A549 (cell line): ENCODE results near the gene KDM1B. TPM values are rescaled to one million over a fixed set of nuclear protein-coding genes. Genes with fewer than 3 reads are reported as not detected.
"Not testable (repeated sequence)": the region's sequence is repeated elsewhere in the genome, so short reads cannot be mapped to it uniquely, and the experiment has no call there.

Experiments
- ATAC-seq, 2 experiments: fragments of 200-7000 bp in 1 of 2; fragments of >200 bp in 1 of 2; cut with Nextera tagmentation in 1 of 2; cut with Tn5 transposase in 1 of 2; 3 replicates each; pipeline versions ENCODE4 v1.8.0 to v1.9.1; 2018 to 2020; ENCODE audit warnings: mild to moderate bottlenecking in 1 of 2, moderate library complexity in 1 of 2
- CTCF ChIA-PET: fragments of 300-600 bp; sonication (Branson Sonifier 250); formaldehyde crosslinking; extraction: SDS; loops from one replicate; lab custom pipeline; 2021; ENCODE audit warnings: antibody characterized with exemption, inconsistent platforms; lab: Yijun Ruan, JAX
- POLR2A ChIA-PET: fragments of 350-600 bp; formaldehyde crosslinking; extraction: SDS; loops from one replicate; lab custom pipeline; 2021; ENCODE audit warnings: antibody characterized with exemption, inconsistent platforms; lab: Yijun Ruan, JAX
- DNase-seq, 2 experiments: peaks; one replicate each; pipeline versions ENCODE4 v3.0.0 to v3.0.0-alpha.2; 2011 to 2016; ENCODE audit warnings: low read depth in 1 of 2, low spot score in 1 of 2
- FAIRE-seq: peaks from 2 replicates; lab custom pipeline; 2011; peaks lifted over from hg19 to GRCh38; lab: Jason Lieb, UNC
- H3K27ac ChIP-seq, 2 experiments: fragments of >200 bp; sonication (Bioruptor Twin); formaldehyde crosslinking; 3 replicates each; pipeline ENCODE4 v1.5.1; 2016 to 2017
- H3K4me1 ChIP-seq: fragments of >200 bp; sonication (Bioruptor Twin); formaldehyde crosslinking; 3 replicates; pipeline ENCODE4 v1.6.1; 2016
- H3K4me2 ChIP-seq: fragments of >200 bp; sonication (Bioruptor Twin); formaldehyde crosslinking; 3 replicates; pipeline ENCODE4 v1.6.1; 2016
- H3K4me3 ChIP-seq: fragments of >200 bp; sonication (Bioruptor Twin); formaldehyde crosslinking; 3 replicates; pipeline ENCODE4 v1.5.1; 2016
- H3K9me3 ChIP-seq: fragments of >200 bp; sonication (Bioruptor Twin); formaldehyde crosslinking; 3 replicates; pipeline ENCODE4 v1.6.1; 2016
- ATOH8 ChIP-seq: fragments of 250-450 bp; sonication (Bioruptor Pico); IDR thresholded peaks from 2 replicates; pipeline ENCODE4 v1.5.0; 2020; ENCODE audit warnings: low read depth, mild to moderate bottlenecking, moderate library complexity
- CHD2 ChIP-seq: fragments of 150-350 bp; IDR thresholded peaks from 2 replicates; pipeline ENCODE4 v1.6.1; 2014; ENCODE audit warnings: low read length; ENCODE audit not compliant: partially characterized antibody
- CHD4 ChIP-seq: fragments of 200-600 bp; sonication (generic); IDR thresholded peaks from 2 replicates; pipeline ENCODE4 v1.6.1; 2016; ENCODE audit warnings: antibody characterized with exemption, mild to moderate bottlenecking, borderline replicate concordance
- CTCF ChIP-seq: fragments of >200 bp; sonication (Bioruptor Twin); formaldehyde crosslinking; IDR thresholded peaks from 3 replicates; pipeline ENCODE4 v1.5.1; 2016
- E2F6 ChIP-seq: IDR thresholded peaks from 2 replicates; pipeline ENCODE4 v1.6.1; 2012; ENCODE audit warnings: low read depth, borderline replicate concordance
- FOSB ChIP-seq: fragments of 250-450 bp; sonication (Bioruptor Pico); IDR thresholded peaks from 2 replicates; pipeline ENCODE4 v1.5.0; 2020; ENCODE audit warnings: mild to moderate bottlenecking, moderate library complexity
- FOSL2 ChIP-seq, 2 experiments: fragments of 450-650 bp in 1 of 2; fragments of >200 bp in 1 of 2; sonication (Bioruptor Twin) in 1 of 2; formaldehyde crosslinking; IDR thresholded peaks; 2 replicates each; pipeline versions ENCODE4 v1.5.0 to v1.6.1; 2016 to 2020; ENCODE audit warnings: mild to moderate bottlenecking in 1 of 2, moderate library complexity in 1 of 2
- GATA3 ChIP-seq: IDR thresholded peaks from 2 replicates; pipeline ENCODE4 v1.6.1; 2012; ENCODE audit warnings: borderline replicate concordance
- HEYL ChIP-seq: fragments of 250-450 bp; sonication (Bioruptor Pico); IDR thresholded peaks from 2 replicates; pipeline ENCODE4 v1.8.0; 2021; ENCODE audit warnings: mild to moderate bottlenecking, moderate library complexity
- HOXB5 ChIP-seq: fragments of 250-450 bp; sonication (Bioruptor Pico); IDR thresholded peaks from 2 replicates; pipeline ENCODE4 v1.5.0; 2020; ENCODE audit warnings: mild to moderate bottlenecking, moderate library complexity
- JUNB ChIP-seq: fragments of >200 bp; sonication (Bioruptor Twin); formaldehyde crosslinking; IDR thresholded peaks from 2 replicates; pipeline ENCODE4 v1.6.1; 2016
- KDM5A ChIP-seq: fragments of 200-600 bp; sonication (generic); IDR thresholded peaks from 2 replicates; pipeline ENCODE4 v1.6.1; 2016; ENCODE audit warnings: antibody characterized with exemption, mild to moderate bottlenecking
- MYC ChIP-seq: IDR thresholded peaks from 2 replicates; pipeline ENCODE4 v1.6.1; 2012; ENCODE audit warnings: mild to moderate bottlenecking, inconsistent platforms, low read length, improper control_type of control experiment, borderline replicate concordance
- NR3C1 ChIP-seq: fragments of >200 bp; sonication (Bioruptor Twin); formaldehyde crosslinking; IDR thresholded peaks from 3 replicates; pipeline ENCODE4 v1.6.1; 2017
- PHF8 ChIP-seq: fragments of 200-600 bp; sonication (generic); IDR thresholded peaks from 2 replicates; pipeline ENCODE4 v1.6.1; 2016; ENCODE audit warnings: low read depth, mild to moderate bottlenecking, antibody characterized with exemption, moderate library complexity, borderline replicate concordance
- POLR2A ChIP-seq: IDR thresholded peaks from 2 replicates; pipeline ENCODE4 v1.6.1; 2012; ENCODE audit warnings: mild to moderate bottlenecking, low read length
- POLR2AphosphoS2 ChIP-seq: conservative IDR thresholded peaks from 2 replicates; pipeline ENCODE4 v1.6.1; 2012; ENCODE audit warnings: low read length, improper control_type of control experiment, inconsistent platforms
- RARB ChIP-seq: fragments of 250-450 bp; sonication (Bioruptor Pico); IDR thresholded peaks from 2 replicates; pipeline ENCODE4 v1.8.0; 2021; ENCODE audit warnings: mild to moderate bottlenecking, moderate library complexity
- SMC3 ChIP-seq: fragments of >200 bp; sonication (Bioruptor Twin); formaldehyde crosslinking; IDR thresholded peaks from 3 replicates; pipeline ENCODE4 v1.6.1; 2018; ENCODE audit warnings: inconsistent platforms
- TP53 ChIP-seq: fragments of 250-450 bp; sonication (Bioruptor Pico); IDR thresholded peaks from 2 replicates; pipeline ENCODE4 v1.5.0; 2021; ENCODE audit warnings: mild to moderate bottlenecking, moderate library complexity
- ZC3H11A ChIP-seq: fragments of 450-650 bp; IDR thresholded peaks from 2 replicates; pipeline ENCODE4 v1.6.1; 2014; ENCODE audit warnings: antibody characterized with exemption, mild to moderate bottlenecking
- WGBS: methylation state at CpG from one replicate; pipeline ENCODE4 v1.1.6; 2017; ENCODE audit errors: missing lambda C conversion rate; 5-methylcytosine and 5-hydroxymethylcytosine counted together
- polyA plus RNA-seq, 4 experiments: library from polyadenylated mRNA; depleted of rRNA in 3 of 4; stranded (reverse); fragments of >200 nt; fragmentation: RNase III in 1 of 4; extraction: RNeasy Plus Mini Kit Qiagen cat#74134 plus additional on column Dnase treatment in 1 of 4; gene quantifications; 2 replicates in 3 of 4; 3 replicates in 1 of 4; pipeline ENCODE4 v1.2.3, GENCODE V29; 2011 to 2017

The KDM1B gene
- polyA plus RNA-seq, 2 of the 4 experiments (the other 2 are of a cell fraction): 11.0 to 14.9 TPM

- not testable (repeated sequence) for FAIRE-seq
Observed at GRCh38 chr6:18151391-18151790, 3.8 kb upstream of the KDM1B start.

GRCh38 chr6:18151801-18152200, 3.4 kb upstream of the KDM1B start:
- ChIA-PET CTCF (interaction anchor here (0.6 to 2.9 kb wide), 2 partner anchors 29 to 49 kb away, joined by 3 to 7 read pairs; partner anchors contain the start of gene NHLRC1), POLR2A (no interaction called here)
- ATAC-seq (no peak), DNase-seq (no peak), FAIRE-seq (no peak)
- TF ChIP-seq KDM5A: no peak
- TF ChIP-seq FOSL2 (IDR thresholded peaks at IDR 0.05): no peak
- no peak for TF ChIP-seq FOSL2 (CRISPR knock-in tag; IDR thresholded peaks at IDR 0.05)
- no peak for TF ChIP-seq NR3C1
- TF ChIP-seq JUNB: no peak
- no peak for TF ChIP-seq CHD4
- TF ChIP-seq FOSB (CRISPR knock-in tag): no peak
- Histone ChIP-seq H3K27ac (no peak overlapping the region), H3K4me2 (no peak overlapping the region), H3K4me3 (no peak overlapping the region), H3K4me1 (peaks cover 35% of the 10 kb centered on the region), H3K9me3 (no peaks in the 10 kb centered on the region)
- 76% methylated on average over 3 of the region's 3 CpGs for WGBS

More at GRCh38 chr6:18151391-18151790, 3.8 kb upstream of the KDM1B start:
- H3K27ac ChIP-seq, H3K4me2 ChIP-seq, H3K9me3 ChIP-seq: not testable (repeated sequence)
- peak; percentile 71 for TF ChIP-seq ZC3H11A
- TF ChIP-seq, all 56 proteins: peak for 1; not testable (repeated sequence) for 55
- DNase-seq, H3K4me3 ChIP-seq, ATAC-seq, POLR2A ChIA-PET: not testable (repeated sequence)
- 91% methylated on average over 3 of the region's 3 CpGs for WGBS
- CTCF ChIA-PET: interaction anchor here (2.9 kb wide), 1 partner anchor 29 kb away, joined by 7 read pairs; the partner anchor contains the start of gene NHLRC1
- H3K4me1 ChIP-seq: peaks cover 33% of the 10 kb centered on the region

- no peak for DNase-seq
- Histone ChIP-seq H3K27ac (no peak overlapping the region), H3K9me3 (no peaks in the 10 kb centered on the region), H3K4me1 (peaks cover 23% of the 10 kb centered on the region), H3K4me2 (peak overlapping the region; percentile 78)
- CTCF ChIA-PET: no interaction called here
- POLR2A ChIA-PET: no interaction called here
- no peak for FAIRE-seq
- ATAC-seq: no peak
- TF ChIP-seq GATA3: no peak
- no peak for TF ChIP-seq RARB (CRISPR knock-in tag)
- TF ChIP-seq HOXB5 (CRISPR knock-in tag): no peak
- no peak for TF ChIP-seq KDM5A
- no peak for TF ChIP-seq NR3C1
- TF ChIP-seq PHF8: no peak
- TF ChIP-seq, all 56 proteins: peak for 0
- no peak overlapping the region for H3K4me3 ChIP-seq
Observed at GRCh38 chr6:18153311-18153703, 1.9 kb upstream of the KDM1B start.

GRCh38 chr6:18154507-18155149, 594 bp upstream of the KDM1B start, which contains the start of gene TPMT:
TSS of gene TPMT (minus strand) at chr6:18155077. CDS start at chr6:18149127, 5,950 bp downstream.
- Histone ChIP-seq H3K9me3 (no peaks in the 10 kb centered on the region), H3K4me3 (peak within 1 kb of the TSS; percentile 89), H3K27ac (peak within 1 kb of the TSS; percentile 78 to 90), H3K4me1 (peaks cover 17% of the 10 kb centered on the region), H3K4me2 (peak within 1 kb of the TSS; percentile 83)
- ATAC-seq: peak; percentile 86 to 88
- peak in 1 of 2 experiments; percentile 62 for DNase-seq
- ChIA-PET POLR2A (no interaction called here), CTCF (interaction anchor here (1.8 kb wide), 1 partner anchor 16 kb away, joined by 4 read pairs; no protein-coding TSS in a partner anchor)
- TF ChIP-seq POLR2A: peak; percentile 71
- no peak for TF ChIP-seq SMC3
- peak; percentile 75; the same call in 1 of the 2 replicates for TF ChIP-seq PHF8
- no peak for TF ChIP-seq POLR2AphosphoS2
- no peak for FAIRE-seq
- WGBS: 0% methylated on average over 15 of the region's 34 CpGs

- POLR2A ChIA-PET: no interaction called here
- H3K4me3 ChIP-seq: peak overlapping the region; percentile 89
- peaks cover 17% of the 10 kb centered on the region for H3K4me1 ChIP-seq
- no peak for FAIRE-seq
- H3K4me2 ChIP-seq: peak overlapping the region; percentile 83
- peak; percentile 75 to 76 for DNase-seq
- CTCF ChIA-PET: interaction anchor here (0.9 to 1.8 kb wide), 2 partner anchors 10 to 15 kb away, joined by 4 read pairs; no protein-coding TSS in a partner anchor
- peak; percentile 81 to 88 for ATAC-seq
- peak overlapping the region; percentile 78 to 90 for H3K27ac ChIP-seq
- no peaks in the 10 kb centered on the region for H3K9me3 ChIP-seq
- 10% methylated on average over 4 of the region's 26 CpGs for WGBS
- TF ChIP-seq CTCF: peak; percentile 22; the same call in 2 of the 3 replicates
- TF ChIP-seq TP53: no peak
- no peak for TF ChIP-seq MYC
- no peak for TF ChIP-seq GATA3
- TF ChIP-seq FOSB (CRISPR knock-in tag): no peak
- no peak for TF ChIP-seq FOSL2 (IDR thresholded peaks at IDR 0.05)
- no peak for TF ChIP-seq FOSL2 (CRISPR knock-in tag; IDR thresholded peaks at IDR 0.05)
- TF ChIP-seq ATOH8 (CRISPR knock-in tag): no peak
- TF ChIP-seq HEYL: no peak
- TF ChIP-seq CHD2: no peak
- TF ChIP-seq PHF8: no peak
- TF ChIP-seq SMC3: no peak
- no peak for TF ChIP-seq E2F6
Observed at GRCh38 chr6:18155864-18156421, 721 bp downstream of the KDM1B start.
